A673 (cell line): ENCODE data around the gene GNG5. TPM values are rescaled to one million over a fixed set of nuclear protein-coding genes. Genes with fewer than 3 reads are reported as not detected.

Experiments
- BruUV-seq: library from RNA; stranded (reverse); fragments of 400-500 nt; replicated peaks from 2 replicates; lab custom pipeline; 2021; lab: Mats Ljungman, UMichigan
- CTCF ChIA-PET: fragments of 300-600 bp; sonication (Branson Sonifier 250); formaldehyde crosslinking; loops from one replicate; lab custom pipeline; 2022; ENCODE audit warnings: antibody characterized with exemption; lab: Charles Lee
- POLR2A ChIA-PET: fragments of 300-600 bp; sonication (Branson Sonifier 250); formaldehyde crosslinking; loops from one replicate; lab custom pipeline; 2022; ENCODE audit warnings: antibody characterized with exemption; ENCODE audit not compliant: low non-redundant PET; lab: Charles Lee
- DNase-seq: peaks from one replicate; pipeline ENCODE4 v3.0.0-alpha.2; 2015; ENCODE audit warnings: low spot score
- H3K27ac ChIP-seq: fragments of 200-600 bp; sonication (generic); 2 replicates; pipeline ENCODE4 v1.5.1; 2016; ENCODE audit warnings: mixed run types, low read depth, mild to moderate bottlenecking, mixed read lengths, antibody characterized with exemption, low read length; ENCODE audit not compliant: poor library complexity, severe bottlenecking
- H3K27me3 ChIP-seq: fragments of 200-600 bp; sonication (generic); replicated peaks from 2 replicates; pipeline ENCODE4 v1.6.1; 2017; ENCODE audit warnings: mixed run types, low read depth, mild to moderate bottlenecking, mixed read lengths, antibody characterized with exemption, low read length; ENCODE audit not compliant: insufficient read depth, poor library complexity
- H3K36me3 ChIP-seq: fragments of 200-600 bp; sonication (generic); 2 replicates; pipeline ENCODE4 v1.6.1; 2016; ENCODE audit warnings: mixed run types, mild to moderate bottlenecking, mixed read lengths, antibody characterized with exemption, low read length; ENCODE audit not compliant: insufficient read depth, poor library complexity, severe bottlenecking
- H3K4me1 ChIP-seq: fragments of 200-600 bp; sonication (generic); 2 replicates; pipeline ENCODE4 v1.6.1; 2017; ENCODE audit warnings: mixed run types, mild to moderate bottlenecking, mixed read lengths, antibody characterized with exemption, low read length; ENCODE audit not compliant: insufficient read depth, poor library complexity, severe bottlenecking
- H3K4me3 ChIP-seq: fragments of 200-600 bp; sonication (generic); 2 replicates; pipeline ENCODE4 v1.5.1; 2016; ENCODE audit warnings: low read depth, mixed run types, mild to moderate bottlenecking, mixed read lengths, low read length; ENCODE audit not compliant: poor library complexity, severe bottlenecking
- H3K9me3 ChIP-seq: fragments of 200-600 bp; sonication (generic); 2 replicates; pipeline ENCODE4 v1.6.1; 2016; ENCODE audit warnings: mixed run types, low read depth, mild to moderate bottlenecking, mixed read lengths, antibody characterized with exemption, low read length; ENCODE audit not compliant: poor library complexity, severe bottlenecking
- EZH2 ChIP-seq: fragments of 200-600 bp; sonication (generic); IDR thresholded peaks from 2 replicates; pipeline ENCODE4 v1.6.1; 2017; ENCODE audit warnings: borderline replicate concordance, low read depth, mild to moderate bottlenecking, mixed read lengths, antibody characterized with exemption, low read length; ENCODE audit not compliant: poor library complexity, severe bottlenecking
- intact Hi-C: fragments of 100-400 bp; cut with micrococcal nuclease; formaldehyde crosslinking; loops from one replicate; pipeline ENCODE4 v1.10.0; 2022; ENCODE audit not compliant: unreplicated experiment
- total RNA-seq: library from RNA; stranded (reverse); gene quantifications from 2 replicates; pipeline ENCODE4 v1.2.3, GENCODE V29; 2021
- TF ChIP-seq, protein P1 (sequence below): fragments of 300-800, 200-600 bp; sonication (generic); conservative IDR thresholded peaks from 2 replicates; pipeline ENCODE4 v1.5.1; 2017; ENCODE audit warnings: low read depth, mild to moderate bottlenecking, antibody characterized with exemption, low read length, moderate library complexity, mixed read lengths

GNG5 gene
- total RNA-seq, 1 experiment from 2014 or later, result 119 TPM

DNA sequence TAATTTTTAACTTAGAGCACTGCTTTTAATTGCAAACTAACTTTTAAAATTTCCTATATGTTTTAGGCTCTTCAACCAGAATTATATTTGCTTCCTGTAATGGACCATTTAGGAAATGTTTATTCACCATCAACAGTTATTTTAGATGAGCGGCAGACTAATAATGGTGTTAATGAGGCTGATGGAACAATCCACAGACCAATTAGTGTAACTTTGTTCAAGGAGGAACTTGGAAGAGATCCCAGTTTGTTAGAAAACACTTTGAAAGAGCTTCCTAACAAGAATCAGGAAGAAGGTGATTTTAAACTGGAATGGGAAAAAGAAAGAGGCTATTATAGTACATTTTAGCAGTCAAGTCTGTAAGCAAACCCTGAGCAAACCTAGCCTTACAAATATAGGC, 19.4 kb upstream of the GNG5 start:
- no peak overlapping the region for H3K27ac ChIP-seq
- POLR2A ChIA-PET, result no interaction called here

GRCh38 chr1:84524590-84524989, 18.2 kb upstream of the GNG5 start:
- DNase-seq, result no peak
- Histone ChIP-seq H3K27me3 (no peaks in the 10 kb centered on the region), H3K9me3 (peaks cover 6% of the 10 kb centered on the region), H3K36me3 (no peaks in the 10 kb centered on the region), H3K4me1 (no peaks in the 10 kb centered on the region), H3K4me3 (no peak overlapping the region), H3K27ac (no peak overlapping the region)
- no TSS peak for BruUV-seq
- POLR2A ChIA-PET, result no interaction called here
- TF ChIP-seq EZH2, result no peak
- TF ChIP-seq, protein P1, sequence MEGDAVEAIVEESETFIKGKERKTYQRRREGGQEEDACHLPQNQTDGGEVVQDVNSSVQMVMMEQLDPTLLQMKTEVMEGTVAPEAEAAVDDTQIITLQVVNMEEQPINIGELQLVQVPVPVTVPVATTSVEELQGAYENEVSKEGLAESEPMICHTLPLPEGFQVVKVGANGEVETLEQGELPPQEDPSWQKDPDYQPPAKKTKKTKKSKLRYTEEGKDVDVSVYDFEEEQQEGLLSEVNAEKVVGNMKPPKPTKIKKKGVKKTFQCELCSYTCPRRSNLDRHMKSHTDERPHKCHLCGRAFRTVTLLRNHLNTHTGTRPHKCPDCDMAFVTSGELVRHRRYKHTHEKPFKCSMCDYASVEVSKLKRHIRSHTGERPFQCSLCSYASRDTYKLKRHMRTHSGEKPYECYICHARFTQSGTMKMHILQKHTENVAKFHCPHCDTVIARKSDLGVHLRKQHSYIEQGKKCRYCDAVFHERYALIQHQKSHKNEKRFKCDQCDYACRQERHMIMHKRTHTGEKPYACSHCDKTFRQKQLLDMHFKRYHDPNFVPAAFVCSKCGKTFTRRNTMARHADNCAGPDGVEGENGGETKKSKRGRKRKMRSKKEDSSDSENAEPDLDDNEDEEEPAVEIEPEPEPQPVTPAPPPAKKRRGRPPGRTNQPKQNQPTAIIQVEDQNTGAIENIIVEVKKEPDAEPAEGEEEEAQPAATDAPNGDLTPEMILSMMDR, result no peak
- CTCF ChIA-PET, result no interaction called here
- intact Hi-C loops, result no loop called here

More for the DNA sequence above, 19.4 kb upstream of the GNG5 start:
- Histone ChIP-seq H3K27me3 (no peaks in the 10 kb centered on the region), H3K4me1 (no peaks in the 10 kb centered on the region), H3K36me3 (no peaks in the 10 kb centered on the region), H3K4me3 (no peak overlapping the region), H3K9me3 (peaks cover 6% of the 10 kb centered on the region)
- CTCF ChIA-PET, result no interaction called here
- intact Hi-C loops, result no loop called here
- no TSS peak for BruUV-seq
- peak; percentile 21 for DNase-seq
- TF ChIP-seq, protein P1, result no peak
- TF ChIP-seq EZH2, result no peak

DNA sequence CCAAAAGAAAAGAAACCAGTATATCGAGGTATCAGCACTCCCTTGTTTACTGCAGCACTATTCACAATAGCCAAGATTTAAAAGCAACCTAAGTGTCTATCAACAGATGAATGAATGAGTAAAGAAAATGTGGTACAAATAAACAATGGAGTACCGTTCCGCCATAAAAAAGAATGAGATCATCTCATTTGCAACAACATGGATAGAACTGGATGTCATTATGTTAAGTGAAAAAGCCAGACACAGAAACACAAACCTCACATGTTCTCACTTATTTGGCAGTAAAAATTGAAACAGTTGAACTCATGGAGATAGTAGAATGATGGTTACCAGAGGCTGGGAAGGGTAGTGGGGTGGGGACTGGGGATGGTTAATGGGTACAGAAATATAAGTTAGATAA, 4.3 kb upstream of the GNG5 start:
- CTCF ChIA-PET, result no interaction called here
- no TSS peak for BruUV-seq
- no peaks in the 10 kb centered on the region for H3K36me3 ChIP-seq
- intact Hi-C loops, result no loop called here
- TF ChIP-seq, protein P1, result no peak
- TF ChIP-seq EZH2, result no peak
- no peak overlapping the region for H3K4me3 ChIP-seq
- DNase-seq, result no peak
- no peak overlapping the region for H3K27ac ChIP-seq
- POLR2A ChIA-PET, result no interaction called here
- H3K27me3 ChIP-seq, result no peaks in the 10 kb centered on the region
- H3K9me3 ChIP-seq, result peaks cover 8% of the 10 kb centered on the region
- H3K4me1 ChIP-seq, result no peaks in the 10 kb centered on the region
